GM19397 (cell line): ENCODE results near the gene TXK.

Experiments used
- ATAC-seq: cut with Tn5 transposase; IDR thresholded peaks from one replicate; pipeline ENCODE4 v1.9.1; 2021; ENCODE audit warnings: mild to moderate bottlenecking, moderate library complexity; ENCODE audit not compliant: unreplicated experiment

The TXK gene

DNA sequence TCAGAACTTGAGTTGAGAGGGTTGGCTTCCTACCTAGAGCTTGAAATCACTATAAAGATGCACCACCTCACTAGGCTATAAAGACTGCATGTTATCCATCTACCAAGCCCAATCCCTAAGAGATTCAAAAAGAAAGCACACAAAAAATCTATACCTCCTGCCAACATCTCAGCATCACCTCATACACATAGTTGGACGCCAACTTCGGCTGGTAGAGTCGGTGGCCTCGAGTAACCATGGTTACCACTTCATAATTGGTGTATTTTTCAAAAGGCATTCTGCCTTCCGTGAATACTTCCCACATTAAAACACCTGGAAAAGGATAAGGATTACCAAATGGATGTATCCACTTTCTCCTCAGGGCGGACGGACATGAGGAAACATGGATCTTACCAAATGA is 4.5 kb upstream of the TXK start:
- ATAC-seq, result no peak

DNA sequence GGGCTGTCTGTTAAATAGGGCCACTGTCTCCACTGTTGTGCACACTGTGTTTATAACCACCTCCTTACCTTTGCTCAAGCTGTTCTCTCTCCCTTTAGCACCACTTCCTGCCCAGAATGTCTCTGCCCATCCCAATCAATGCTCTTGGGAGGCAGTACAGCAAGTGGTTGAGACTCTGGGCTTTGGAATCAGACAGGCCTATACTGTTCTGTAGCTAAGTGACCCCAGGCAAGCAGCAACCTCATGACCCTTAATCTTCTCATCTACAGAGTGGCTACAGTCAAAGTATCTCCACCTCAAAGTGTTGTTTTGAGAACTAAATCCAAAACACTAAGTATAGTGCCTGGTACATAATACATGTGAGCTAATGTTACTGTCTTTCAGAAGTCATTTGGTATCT is 3.8 kb upstream of the TXK start:
- no peak for ATAC-seq

DNA sequence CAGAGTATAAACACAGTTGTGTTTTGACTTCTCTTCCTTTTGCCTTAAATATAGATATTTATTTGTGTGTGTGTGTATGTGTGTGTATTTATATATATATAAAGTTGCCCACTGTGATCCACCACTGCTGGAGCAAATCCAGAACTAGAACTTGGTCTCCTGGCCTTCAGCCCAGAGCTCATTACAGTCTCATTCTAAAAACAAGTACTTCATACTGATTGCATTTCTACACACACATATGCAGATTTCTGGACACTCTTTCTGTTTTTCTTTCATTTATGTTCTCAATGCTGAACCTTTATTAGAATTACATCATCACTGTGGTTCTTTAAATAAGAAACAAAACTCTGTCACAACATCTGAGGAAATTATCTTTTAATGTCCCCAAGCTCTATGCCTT is 381 bp downstream of the TXK start:
- no peak for ATAC-seq

DNA sequence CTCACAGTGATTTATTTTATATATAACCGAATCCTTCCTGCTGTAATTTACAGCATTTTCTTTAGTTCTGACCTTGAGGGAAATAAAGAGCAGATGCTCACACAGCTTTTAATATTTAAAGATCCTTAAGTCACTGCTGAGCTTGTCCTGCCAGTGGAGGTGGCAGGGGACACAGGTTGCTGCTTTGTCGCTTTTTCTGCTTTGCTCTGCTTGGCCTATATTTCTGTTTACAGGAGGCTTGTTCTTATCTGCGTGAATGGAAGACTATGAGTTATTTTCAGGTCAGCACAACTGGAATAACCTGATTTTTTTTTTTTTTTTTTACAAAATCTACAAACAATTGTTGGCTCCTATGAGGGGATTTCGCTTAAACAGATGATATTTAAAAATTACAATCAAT is 2.3 kb downstream of the TXK start:
- ATAC-seq, result no peak

GRCh38 chr4:48130100-48130499 is 4.0 kb downstream of the TXK start:
- no peak for ATAC-seq

- no peak for ATAC-seq
Observed at GRCh38 chr4:48129307-48130014, 4.6 kb downstream of the TXK start.

- peak; percentile 84 for ATAC-seq
Observed at GRCh38 chr4:48127682-48128404, 6.2 kb downstream of the TXK start.

DNA sequence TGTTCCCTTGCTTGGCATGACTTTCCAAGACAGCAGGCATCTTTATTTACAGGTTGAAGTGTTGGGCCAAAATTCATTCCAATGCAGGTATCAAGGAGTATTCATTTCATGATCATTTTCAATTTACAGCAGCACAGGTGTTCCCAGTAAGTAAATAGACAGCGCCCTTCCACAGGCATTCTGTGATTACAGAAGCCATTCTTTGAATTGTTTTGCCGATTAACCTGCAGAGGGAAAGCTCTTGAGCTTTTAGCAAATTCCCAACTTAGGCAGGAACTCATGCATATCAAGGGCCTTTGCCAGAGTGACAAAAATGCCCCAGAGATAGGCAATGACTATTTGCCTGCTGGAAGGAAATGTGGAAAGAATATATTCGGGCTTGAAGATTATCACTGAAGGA is 6.8 kb downstream of the TXK start:
- no peak for ATAC-seq

GRCh38 chr4:48126621-48127020 is 7.4 kb downstream of the TXK start:
- ATAC-seq, result no peak

GRCh38 chr4:48124870-48125269 is 9.2 kb downstream of the TXK start:
- ATAC-seq, result no peak

- no peak for ATAC-seq
Observed at GRCh38 chr4:48122756-48123155, 11.3 kb downstream of the TXK start.

DNA sequence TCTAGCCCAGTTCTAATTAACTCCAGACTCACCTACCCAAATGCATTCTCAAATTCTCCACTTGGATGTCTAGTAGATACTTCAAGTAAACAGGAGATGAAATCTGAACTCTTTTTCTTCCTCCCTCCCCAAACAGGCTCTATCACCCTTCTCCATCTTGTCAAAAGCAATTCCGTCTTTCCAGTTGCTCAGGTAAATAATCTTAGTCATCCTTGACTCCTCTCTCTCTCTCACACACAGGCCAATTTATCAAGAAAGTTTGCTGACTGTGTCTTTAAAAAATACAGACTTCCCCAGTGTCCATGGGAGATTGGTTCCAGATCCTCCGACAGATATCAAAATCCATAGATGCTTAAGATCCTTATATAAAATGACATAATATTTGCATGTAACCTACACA is 12.9 kb downstream of the TXK start:
- no peak for ATAC-seq

DNA sequence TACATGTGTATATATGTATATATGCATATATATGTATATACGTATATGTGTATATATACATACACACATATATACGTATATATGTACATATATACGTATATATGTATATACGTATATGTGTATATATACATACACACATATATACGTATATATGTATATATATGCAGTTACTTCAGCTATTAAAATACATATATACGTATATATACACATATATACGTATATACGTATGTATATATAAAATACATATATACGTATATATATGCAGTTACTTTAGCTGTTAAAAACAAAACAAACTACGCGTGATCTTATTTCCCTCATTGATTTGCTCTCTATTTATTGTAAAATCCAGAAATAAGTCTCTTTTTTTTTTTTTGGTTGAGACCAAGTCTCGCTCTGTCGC is 13.9 kb downstream of the TXK start:
- no peak for ATAC-seq

DNA sequence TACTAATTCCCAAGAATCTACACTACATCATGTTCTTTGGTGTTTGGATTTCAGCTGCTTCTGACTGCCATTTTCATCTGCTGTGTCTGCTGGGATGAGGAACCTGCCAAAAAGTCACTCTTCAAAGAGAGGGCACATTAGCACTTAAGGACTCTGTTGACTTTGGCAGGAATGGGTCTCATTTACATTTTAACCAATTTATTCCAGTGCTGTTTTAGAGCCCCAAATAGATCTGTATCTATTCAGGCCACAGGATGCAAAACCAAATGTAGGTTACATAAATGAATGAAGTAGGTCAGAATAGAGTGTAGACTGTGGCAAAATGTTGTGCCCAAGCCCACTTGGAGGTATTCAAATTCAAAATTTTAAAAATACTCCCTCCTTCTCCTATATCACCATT is 14.4 kb downstream of the TXK start:
- no peak for ATAC-seq

DNA sequence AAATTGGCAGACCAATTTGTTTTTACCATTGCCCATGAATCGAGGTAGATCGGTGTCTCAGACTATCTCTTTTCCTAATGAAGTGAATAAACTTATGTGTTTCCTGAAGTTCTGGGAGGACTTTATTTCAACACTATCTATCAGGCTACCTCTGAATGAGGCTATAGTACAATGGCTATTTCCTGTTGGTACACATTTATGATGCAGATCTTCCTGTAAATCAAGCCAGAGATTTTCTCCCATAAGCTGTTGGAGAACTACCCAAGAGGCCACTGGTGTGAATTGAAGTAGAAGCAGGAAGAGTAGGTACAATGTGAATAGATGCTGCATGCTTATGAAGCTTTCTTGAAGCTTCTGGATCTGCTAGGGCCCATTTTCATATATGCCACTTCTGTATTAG is 16.0 kb downstream of the TXK start:
- ATAC-seq, result no peak

DNA sequence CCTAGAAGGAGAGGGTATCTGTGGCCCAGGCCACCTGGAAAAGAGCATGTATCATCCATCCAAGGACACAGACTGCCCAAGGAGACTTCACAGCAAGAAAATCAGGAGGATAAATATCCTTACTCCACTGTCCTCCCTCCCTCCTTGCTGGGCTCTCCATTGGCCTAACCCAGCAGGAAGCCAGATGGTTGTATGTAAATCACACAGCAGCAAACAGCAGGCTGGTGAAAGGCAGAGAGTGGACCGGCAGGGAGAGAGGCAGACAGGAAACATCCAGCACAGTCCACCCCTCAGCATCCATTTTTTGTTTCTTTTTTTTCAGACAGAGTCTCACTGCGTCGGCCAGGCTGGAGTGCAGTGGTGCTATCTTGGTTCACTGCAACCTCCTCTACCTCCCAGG is 17.5 kb downstream of the TXK start:
- ATAC-seq, result no peak

DNA sequence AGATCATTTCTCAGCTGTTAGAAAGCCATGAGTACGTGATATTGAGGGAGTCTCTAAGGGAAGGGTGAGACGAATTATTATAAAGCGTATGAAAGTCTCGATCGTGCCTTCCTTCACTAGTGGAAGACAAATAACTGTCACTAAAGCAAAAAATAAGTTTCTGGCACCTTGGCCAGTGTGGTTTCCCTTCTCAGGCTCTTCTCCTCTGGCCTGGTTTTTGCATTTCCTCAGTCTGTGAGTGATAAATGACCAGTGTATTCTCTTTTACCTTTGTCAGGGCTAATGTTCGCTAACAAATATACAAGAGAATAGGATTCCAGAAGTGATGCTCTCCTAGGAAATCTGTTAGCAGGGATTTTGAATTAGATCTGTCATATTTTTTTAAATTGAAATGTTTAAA is 19.6 kb downstream of the TXK start:
- ATAC-seq, result no peak

DNA sequence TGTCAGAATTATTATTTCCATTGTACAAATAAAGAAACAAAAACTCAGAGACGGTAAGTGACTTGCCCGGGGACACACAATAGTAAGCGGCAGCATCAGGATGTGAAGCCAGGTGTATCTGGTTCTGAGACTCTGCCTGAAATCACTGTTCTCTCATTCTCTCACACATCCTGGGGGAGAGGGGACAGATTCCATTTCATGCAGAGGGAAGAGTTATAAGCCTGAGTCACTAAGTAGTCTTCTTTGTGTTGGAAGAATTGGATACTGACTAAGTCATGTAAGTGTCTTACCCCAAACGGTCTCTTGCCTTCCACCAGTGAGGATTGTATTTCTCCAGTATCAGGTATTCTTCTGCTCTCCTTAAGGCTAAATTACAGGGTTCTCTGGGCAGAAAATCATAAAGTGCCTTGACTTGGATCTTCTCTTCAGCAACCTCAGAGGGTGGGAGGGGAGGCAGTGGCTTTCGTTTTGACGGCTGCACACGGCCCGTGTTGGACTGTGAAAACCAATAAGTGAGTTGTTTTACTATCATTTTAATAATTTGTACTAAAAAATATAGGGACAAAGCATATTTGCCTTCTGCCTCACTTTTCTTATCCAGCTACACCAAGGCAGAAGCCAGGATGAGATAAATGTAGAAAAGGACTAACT is 21.9 kb downstream of the TXK start:
- no peak for ATAC-seq

GRCh38 chr4:48110452-48110978 is 23.5 kb downstream of the TXK start:
- no peak for ATAC-seq

DNA sequence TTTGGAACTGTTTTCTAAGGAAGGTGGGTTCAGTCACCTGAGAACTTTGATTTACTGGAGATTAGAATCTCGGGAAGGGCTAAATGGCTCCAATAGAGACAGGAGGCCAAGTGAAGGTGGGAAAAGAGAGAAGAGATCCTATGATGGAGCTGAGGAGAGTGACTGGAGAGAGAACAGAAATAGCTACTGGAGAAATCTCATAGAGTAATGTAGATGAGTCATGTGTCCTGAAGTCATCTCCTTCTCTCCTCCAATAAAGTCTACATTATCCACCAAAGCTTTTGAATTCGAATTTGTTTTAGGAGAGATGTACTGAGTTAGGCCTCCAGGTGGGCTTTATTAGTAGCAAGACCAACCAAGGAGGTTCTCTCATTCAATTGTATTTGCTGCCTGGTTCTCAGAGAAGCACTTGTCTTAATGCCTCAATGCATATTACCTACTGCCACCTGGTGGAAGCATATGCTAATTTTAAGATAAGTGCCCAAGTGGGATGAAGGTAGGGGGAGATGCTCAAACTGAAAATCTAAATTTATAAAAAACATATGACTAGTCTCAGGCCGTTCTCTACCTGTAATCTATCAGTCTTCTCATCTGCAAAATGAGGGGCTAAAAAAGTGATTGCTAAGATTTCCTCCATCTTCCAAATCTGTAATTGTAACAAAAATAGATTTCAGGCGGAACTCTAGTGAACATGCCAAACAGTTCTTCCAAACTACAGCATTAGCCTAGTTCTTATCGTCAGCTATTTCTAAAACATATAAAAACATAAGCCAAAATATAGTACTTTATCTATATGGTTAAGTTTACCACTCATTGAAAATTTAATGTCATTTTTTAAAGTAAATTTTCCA is 24.4 kb downstream of the TXK start:
- ATAC-seq, result peak; percentile 66
